ENCODE results near the gene GPR25.

GRCh38 chr1:200899451-200899915 lies 26.7 kb downstream of the GPR25 start:
- TF ChIP-seq CTCF (IDR thresholded peaks at IDR 0.05; ENCODE audit: low read depth, low read length) (no peak), POLR2A (IDR thresholded peaks at IDR 0.05; ENCODE audit: extremely low read depth, insufficient read length) (no peak), MAX (IDR thresholded peaks at IDR 0.05; ENCODE audit: low read depth, low read length) (no peak)

All from NB4 (cell line).